ENCODE results near the gene TAF11.

TAF11 gene

GRCh38 chr6:34834789-34835518, 52.9 kb downstream of the TAF11 start:
- no peak for TF ChIP-seq ESRRG (CRISPR knock-in tag; IDR thresholded peaks at IDR 0.05)
- no peak for TF ChIP-seq GLIS3 (CRISPR knock-in tag; IDR thresholded peaks at IDR 0.05)
- TF ChIP-seq ARNTL (CRISPR knock-in tag; IDR thresholded peaks at IDR 0.05; ENCODE audit: borderline replicate concordance, low read depth) = no peak
- no peak for TF ChIP-seq OSR1 (CRISPR knock-in tag; IDR thresholded peaks at IDR 0.05)
- no peak for TF ChIP-seq ZNF70 (CRISPR knock-in tag; IDR thresholded peaks at IDR 0.05)
- TF ChIP-seq SNAI2 (CRISPR knock-in tag; IDR thresholded peaks at IDR 0.05) = no peak
- no peak for TF ChIP-seq ZFP30 (CRISPR knock-in tag; IDR thresholded peaks at IDR 0.05)
- TF ChIP-seq, protein P1, sequence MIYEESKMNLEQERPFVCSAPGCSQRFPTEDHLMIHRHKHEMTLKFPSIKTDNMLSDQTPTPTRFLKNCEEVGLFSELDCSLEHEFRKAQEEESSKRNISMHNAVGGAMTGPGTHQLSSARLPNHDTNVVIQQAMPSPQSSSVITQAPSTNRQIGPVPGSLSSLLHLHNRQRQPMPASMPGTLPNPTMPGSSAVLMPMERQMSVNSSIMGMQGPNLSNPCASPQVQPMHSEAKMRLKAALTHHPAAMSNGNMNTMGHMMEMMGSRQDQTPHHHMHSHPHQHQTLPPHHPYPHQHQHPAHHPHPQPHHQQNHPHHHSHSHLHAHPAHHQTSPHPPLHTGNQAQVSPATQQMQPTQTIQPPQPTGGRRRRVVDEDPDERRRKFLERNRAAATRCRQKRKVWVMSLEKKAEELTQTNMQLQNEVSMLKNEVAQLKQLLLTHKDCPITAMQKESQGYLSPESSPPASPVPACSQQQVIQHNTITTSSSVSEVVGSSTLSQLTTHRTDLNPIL (CRISPR knock-in tag; IDR thresholded peaks at IDR 0.05; ENCODE audit: low read depth) = no peak
- no peak for TF ChIP-seq ZFP3 (CRISPR knock-in tag; IDR thresholded peaks at IDR 0.05)
- no peak for TF ChIP-seq RARB (CRISPR knock-in tag; IDR thresholded peaks at IDR 0.05)
- TF ChIP-seq ZC3H10 (CRISPR knock-in tag; IDR thresholded peaks at IDR 0.05) = no peak
- TF ChIP-seq PPARA (CRISPR knock-in tag; IDR thresholded peaks at IDR 0.05; ENCODE audit: borderline replicate concordance) = no peak
- no peak for TF ChIP-seq TCF4 (CRISPR knock-in tag; IDR thresholded peaks at IDR 0.05; ENCODE audit: borderline replicate concordance)
- TF ChIP-seq ISL1 (CRISPR knock-in tag; IDR thresholded peaks at IDR 0.05) = no peak
- TF ChIP-seq CSDC2 (CRISPR knock-in tag; IDR thresholded peaks at IDR 0.05) = no peak
- TF ChIP-seq TOX (CRISPR knock-in tag; IDR thresholded peaks at IDR 0.05; ENCODE audit: borderline replicate concordance) = no peak
- TF ChIP-seq ZNF8 (CRISPR knock-in tag; IDR thresholded peaks at IDR 0.05) = no peak
- TF ChIP-seq, protein P2, sequence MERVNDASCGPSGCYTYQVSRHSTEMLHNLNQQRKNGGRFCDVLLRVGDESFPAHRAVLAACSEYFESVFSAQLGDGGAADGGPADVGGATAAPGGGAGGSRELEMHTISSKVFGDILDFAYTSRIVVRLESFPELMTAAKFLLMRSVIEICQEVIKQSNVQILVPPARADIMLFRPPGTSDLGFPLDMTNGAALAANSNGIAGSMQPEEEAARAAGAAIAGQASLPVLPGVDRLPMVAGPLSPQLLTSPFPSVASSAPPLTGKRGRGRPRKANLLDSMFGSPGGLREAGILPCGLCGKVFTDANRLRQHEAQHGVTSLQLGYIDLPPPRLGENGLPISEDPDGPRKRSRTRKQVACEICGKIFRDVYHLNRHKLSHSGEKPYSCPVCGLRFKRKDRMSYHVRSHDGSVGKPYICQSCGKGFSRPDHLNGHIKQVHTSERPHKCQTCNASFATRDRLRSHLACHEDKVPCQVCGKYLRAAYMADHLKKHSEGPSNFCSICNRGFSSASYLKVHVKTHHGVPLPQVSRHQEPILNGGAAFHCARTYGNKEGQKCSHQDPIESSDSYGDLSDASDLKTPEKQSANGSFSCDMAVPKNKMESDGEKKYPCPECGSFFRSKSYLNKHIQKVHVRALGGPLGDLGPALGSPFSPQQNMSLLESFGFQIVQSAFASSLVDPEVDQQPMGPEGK (CRISPR knock-in tag; IDR thresholded peaks at IDR 0.05; ENCODE audit: borderline replicate concordance) = no peak
- no peak for TF ChIP-seq CSRNP3 (CRISPR knock-in tag; IDR thresholded peaks at IDR 0.05)
- ATAC-seq = no peak

DNA sequence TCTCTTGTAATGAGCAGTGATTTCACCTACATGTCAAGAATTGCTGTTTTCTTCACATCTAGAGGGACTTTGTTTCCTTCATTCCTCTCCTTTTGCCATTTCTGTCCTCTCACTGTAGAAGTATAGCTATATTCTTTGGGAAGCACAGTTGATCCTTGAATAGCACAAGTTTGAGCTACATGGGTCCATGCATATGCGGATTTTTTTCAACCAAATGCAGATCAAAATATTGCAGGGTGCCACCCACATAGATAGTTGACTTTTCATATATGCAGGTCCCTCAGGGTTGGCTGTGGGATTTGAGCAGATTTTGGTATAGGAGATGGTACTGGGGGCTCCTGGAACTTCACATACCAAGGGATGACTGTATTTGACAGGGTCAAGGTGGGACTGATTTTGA, 54.9 kb downstream of the TAF11 start:
- TF ChIP-seq, protein P2 (CRISPR knock-in tag; IDR thresholded peaks at IDR 0.05; ENCODE audit: borderline replicate concordance) = no peak
- no peak for TF ChIP-seq ZC3H10 (CRISPR knock-in tag; IDR thresholded peaks at IDR 0.05)
- no peak for TF ChIP-seq ZFP3 (CRISPR knock-in tag; IDR thresholded peaks at IDR 0.05)
- ATAC-seq = no peak

DNA sequence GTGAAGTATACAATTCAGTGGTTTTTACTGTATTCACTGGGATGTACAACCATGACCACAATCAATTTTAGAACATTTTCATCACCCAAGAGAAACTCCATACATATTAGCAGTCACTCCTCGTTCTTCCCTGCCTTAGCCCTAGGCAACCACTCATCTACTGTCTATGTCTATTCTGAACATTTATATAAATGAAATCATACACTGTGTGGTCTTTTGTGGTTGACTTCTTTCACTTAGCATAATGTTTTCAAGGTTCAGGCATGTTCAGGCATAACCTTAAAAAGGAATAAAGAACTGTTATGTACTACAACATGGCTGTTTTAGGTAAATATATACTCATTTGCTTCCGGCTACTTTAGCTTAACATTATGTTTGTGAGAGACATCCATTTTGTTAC, 58.7 kb downstream of the TAF11 start:
- TF ChIP-seq ZNF565 (CRISPR knock-in tag; conservative IDR thresholded peaks at IDR 0.05; ENCODE audit: low read depth) = no peak
- no peak for TF ChIP-seq GLIS3 (CRISPR knock-in tag; IDR thresholded peaks at IDR 0.05)
- TF ChIP-seq, protein P3, sequence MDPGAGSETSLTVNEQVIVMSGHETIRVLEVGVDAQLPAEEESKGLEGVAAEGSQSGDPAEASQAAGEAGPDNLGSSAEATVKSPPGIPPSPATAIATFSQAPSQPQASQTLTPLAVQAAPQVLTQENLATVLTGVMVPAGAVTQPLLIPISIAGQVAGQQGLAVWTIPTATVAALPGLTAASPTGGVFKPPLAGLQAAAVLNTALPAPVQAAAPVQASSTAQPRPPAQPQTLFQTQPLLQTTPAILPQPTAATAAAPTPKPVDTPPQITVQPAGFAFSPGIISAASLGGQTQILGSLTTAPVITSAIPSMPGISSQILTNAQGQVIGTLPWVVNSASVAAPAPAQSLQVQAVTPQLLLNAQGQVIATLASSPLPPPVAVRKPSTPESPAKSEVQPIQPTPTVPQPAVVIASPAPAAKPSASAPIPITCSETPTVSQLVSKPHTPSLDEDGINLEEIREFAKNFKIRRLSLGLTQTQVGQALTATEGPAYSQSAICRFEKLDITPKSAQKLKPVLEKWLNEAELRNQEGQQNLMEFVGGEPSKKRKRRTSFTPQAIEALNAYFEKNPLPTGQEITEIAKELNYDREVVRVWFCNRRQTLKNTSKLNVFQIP (CRISPR knock-in tag; IDR thresholded peaks at IDR 0.05; ENCODE audit: borderline replicate concordance, low read depth) = no peak
- no peak for TF ChIP-seq TCF4 (CRISPR knock-in tag; IDR thresholded peaks at IDR 0.05; ENCODE audit: borderline replicate concordance)
- no peak for TF ChIP-seq ZC3H10 (CRISPR knock-in tag; IDR thresholded peaks at IDR 0.05)
- TF ChIP-seq ISL1 (CRISPR knock-in tag; IDR thresholded peaks at IDR 0.05) = no peak
- TF ChIP-seq TOX (CRISPR knock-in tag; IDR thresholded peaks at IDR 0.05; ENCODE audit: borderline replicate concordance) = no peak
- no peak for TF ChIP-seq BACH2 (CRISPR knock-in tag; IDR thresholded peaks at IDR 0.05; ENCODE audit: borderline replicate concordance)
- no peak for TF ChIP-seq ZNF70 (CRISPR knock-in tag; IDR thresholded peaks at IDR 0.05)
- TF ChIP-seq OSR1 (CRISPR knock-in tag; IDR thresholded peaks at IDR 0.05) = no peak
- TF ChIP-seq ZNF8 (CRISPR knock-in tag; IDR thresholded peaks at IDR 0.05) = no peak
- TF ChIP-seq, protein P4, sequence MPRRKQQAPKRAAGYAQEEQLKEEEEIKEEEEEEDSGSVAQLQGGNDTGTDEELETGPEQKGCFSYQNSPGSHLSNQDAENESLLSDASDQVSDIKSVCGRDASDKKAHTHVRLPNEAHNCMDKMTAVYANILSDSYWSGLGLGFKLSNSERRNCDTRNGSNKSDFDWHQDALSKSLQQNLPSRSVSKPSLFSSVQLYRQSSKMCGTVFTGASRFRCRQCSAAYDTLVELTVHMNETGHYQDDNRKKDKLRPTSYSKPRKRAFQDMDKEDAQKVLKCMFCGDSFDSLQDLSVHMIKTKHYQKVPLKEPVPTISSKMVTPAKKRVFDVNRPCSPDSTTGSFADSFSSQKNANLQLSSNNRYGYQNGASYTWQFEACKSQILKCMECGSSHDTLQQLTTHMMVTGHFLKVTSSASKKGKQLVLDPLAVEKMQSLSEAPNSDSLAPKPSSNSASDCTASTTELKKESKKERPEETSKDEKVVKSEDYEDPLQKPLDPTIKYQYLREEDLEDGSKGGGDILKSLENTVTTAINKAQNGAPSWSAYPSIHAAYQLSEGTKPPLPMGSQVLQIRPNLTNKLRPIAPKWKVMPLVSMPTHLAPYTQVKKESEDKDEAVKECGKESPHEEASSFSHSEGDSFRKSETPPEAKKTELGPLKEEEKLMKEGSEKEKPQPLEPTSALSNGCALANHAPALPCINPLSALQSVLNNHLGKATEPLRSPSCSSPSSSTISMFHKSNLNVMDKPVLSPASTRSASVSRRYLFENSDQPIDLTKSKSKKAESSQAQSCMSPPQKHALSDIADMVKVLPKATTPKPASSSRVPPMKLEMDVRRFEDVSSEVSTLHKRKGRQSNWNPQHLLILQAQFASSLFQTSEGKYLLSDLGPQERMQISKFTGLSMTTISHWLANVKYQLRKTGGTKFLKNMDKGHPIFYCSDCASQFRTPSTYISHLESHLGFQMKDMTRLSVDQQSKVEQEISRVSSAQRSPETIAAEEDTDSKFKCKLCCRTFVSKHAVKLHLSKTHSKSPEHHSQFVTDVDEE (CRISPR knock-in tag; IDR thresholded peaks at IDR 0.05) = no peak
- no peak for TF ChIP-seq RARB (CRISPR knock-in tag; IDR thresholded peaks at IDR 0.05)
- TF ChIP-seq, protein P2 (CRISPR knock-in tag; IDR thresholded peaks at IDR 0.05; ENCODE audit: borderline replicate concordance) = no peak
- TF ChIP-seq ZFP3 (CRISPR knock-in tag; IDR thresholded peaks at IDR 0.05) = no peak
- no peak for ATAC-seq

All from SK-N-SH treated with all-trans-retinoic acid at 6 μM for 48 hours (cell line).